ENCODE results near the gene MAMDC2. TPM values are rescaled to one million over a fixed set of nuclear protein-coding genes. Genes with fewer than 3 reads are reported as not detected.

Gene MAMDC2
- total RNA-seq, 6 experiments from 2014 or later, result 4.0 to 16.6 (median 13.9) TPM

GRCh38 chr9:70260007-70260443 is 216.4 kb downstream of the MAMDC2 start:
- H3K27me3 Mint-ChIP-seq (ENCODE audit: insufficient read depth), result no peaks in the 10 kb centered on the region; the same call in none of the 2 replicates
- peaks cover 52% of the 10 kb centered on the region for H3K36me3 Mint-ChIP-seq (ENCODE audit: low read depth)
- peaks cover 6% of the 10 kb centered on the region for H3K9me3 Mint-ChIP-seq
- H3K27ac Mint-ChIP-seq, result peak overlapping the region; percentile 99; the same call in 1 of the 2 replicates
- no peak for DNase-seq
- peaks cover 79% of the 10 kb centered on the region for H3K4me1 Mint-ChIP-seq (ENCODE audit: low read depth)
- TF ChIP-seq CTCF (IDR thresholded peaks at IDR 0.05), result no peak
- H3K4me3 Mint-ChIP-seq, result peak overlapping the region; percentile 96

GRCh38 chr9:70260606-70261005 is 217.0 kb downstream of the MAMDC2 start:
- H3K9me3 Mint-ChIP-seq, result peaks cover 6% of the 10 kb centered on the region
- H3K27me3 Mint-ChIP-seq (ENCODE audit: insufficient read depth), result no peaks in the 10 kb centered on the region; the same call in none of the 2 replicates
- no peak overlapping the region for H3K27ac Mint-ChIP-seq
- peak overlapping the region; percentile 96 for H3K4me3 Mint-ChIP-seq
- DNase-seq, result no peak
- peaks cover 80% of the 10 kb centered on the region for H3K4me1 Mint-ChIP-seq (ENCODE audit: low read depth)
- H3K36me3 Mint-ChIP-seq (ENCODE audit: low read depth), result peaks cover 58% of the 10 kb centered on the region
- TF ChIP-seq CTCF (IDR thresholded peaks at IDR 0.05), result no peak

GRCh38 chr9:70261131-70261870 is 217.7 kb downstream of the MAMDC2 start:
- TF ChIP-seq CTCF (IDR thresholded peaks at IDR 0.05), result no peak
- DNase-seq, result no peak
- Mint-ChIP-seq H3K9me3 (peaks cover 6% of the 10 kb centered on the region), H3K4me1 (ENCODE audit: low read depth) (peaks cover 80% of the 10 kb centered on the region), H3K27me3 (ENCODE audit: insufficient read depth) (no peaks in the 10 kb centered on the region; the same call in none of the 2 replicates), H3K27ac (peak overlapping the region; percentile 9; the same call in 1 of the 2 replicates), H3K36me3 (ENCODE audit: low read depth) (peaks cover 60% of the 10 kb centered on the region), H3K4me3 (peak overlapping the region; percentile 96)

- Mint-ChIP-seq H3K27ac (peak overlapping the region; percentile 5; the same call in 1 of the 2 replicates), H3K27me3 (ENCODE audit: insufficient read depth) (no peaks in the 10 kb centered on the region; the same call in 1 of the 2 replicates), H3K4me3 (peak overlapping the region; percentile 15), H3K36me3 (ENCODE audit: low read depth) (peaks cover 61% of the 10 kb centered on the region), H3K9me3 (peaks cover 6% of the 10 kb centered on the region), H3K4me1 (ENCODE audit: low read depth) (peaks cover 73% of the 10 kb centered on the region)
- no peak for TF ChIP-seq CTCF (IDR thresholded peaks at IDR 0.05)
- DNase-seq, result no peak
Observed at GRCh38 chr9:70262366-70262765, 218.7 kb downstream of the MAMDC2 start.

- H3K27me3 Mint-ChIP-seq (ENCODE audit: insufficient read depth), result no peaks in the 10 kb centered on the region; the same call in 1 of the 2 replicates
- H3K36me3 Mint-ChIP-seq (ENCODE audit: low read depth), result peaks cover 65% of the 10 kb centered on the region
- no peak for DNase-seq
- peak overlapping the region; percentile 15 for H3K4me3 Mint-ChIP-seq
- H3K4me1 Mint-ChIP-seq (ENCODE audit: low read depth), result peaks cover 67% of the 10 kb centered on the region
- peak overlapping the region; percentile 34; the same call in 1 of the 2 replicates for H3K27ac Mint-ChIP-seq
- peaks cover 6% of the 10 kb centered on the region for H3K9me3 Mint-ChIP-seq
- no peak for TF ChIP-seq CTCF (IDR thresholded peaks at IDR 0.05)
Observed at GRCh38 chr9:70262948-70263347, 219.3 kb downstream of the MAMDC2 start.
